Heart left ventricle (tissue), 13 donors: ENCODE data around the gene GH2.
"Not testable (repeated sequence)": the region's sequence is repeated elsewhere in the genome, so short reads cannot be mapped to it uniquely, and the experiment has no call there.

Experiments
- POLR2A ChIP-seq, 2 donors: fragments of 450-650 bp; IDR thresholded peaks; one replicate each; pipeline ENCODE4 v1.6.1; 2017; ENCODE audit warnings: antibody characterized with exemption in 2 of 2, mild to moderate bottlenecking in 2 of 2, moderate library complexity in 2 of 2
- TF ChIP-seq, protein P1 (sequence below), 12 donors: fragments of 200-600 bp; sonication (generic) in 4 of 12; IDR thresholded peaks; one replicate each; pipeline versions ENCODE4 v1.5.0 to v1.8.0; 2018 to 2022; ENCODE audit warnings: antibody characterized with exemption in 12 of 12, mild to moderate bottlenecking in 5 of 12
- donor health status: ischemic (EF 13 %, LVEDD 7.1; RV severe dilation, severe dysfunction).
- donor health status: DM: no; HTN: yes; CAD: no.
- donor health status: DM: no; HTN: no; CAD: no.
- donor health status: ischemic (EF 25% LVEDD 6.9; RV normal size, moderate dysfunction).
- donor health status: ischemic (EF 25% LVEDD 5.7; RV mildly dilated, moderate dysfunction).
- donor health status: ischemic (EF 35%, LVEDD 5.7; RV mildly dilated, moderate dysfunction).
- donor health status: nonischemic (EF 11% LVEDD 7.7; RV severe dilation, severe dysfunction).
- donor health status: DM: yes; HTN: yes; CAD: no.
- donor health status: PGD.
- donor health status: ischemic (EF 29% LVEDD 5.4; RV normal size, mild dysfunction).
- donor health status: nonischemic (EF 23%, LVEDD 6.1; RV moderate dilation, normal function).

DNA sequence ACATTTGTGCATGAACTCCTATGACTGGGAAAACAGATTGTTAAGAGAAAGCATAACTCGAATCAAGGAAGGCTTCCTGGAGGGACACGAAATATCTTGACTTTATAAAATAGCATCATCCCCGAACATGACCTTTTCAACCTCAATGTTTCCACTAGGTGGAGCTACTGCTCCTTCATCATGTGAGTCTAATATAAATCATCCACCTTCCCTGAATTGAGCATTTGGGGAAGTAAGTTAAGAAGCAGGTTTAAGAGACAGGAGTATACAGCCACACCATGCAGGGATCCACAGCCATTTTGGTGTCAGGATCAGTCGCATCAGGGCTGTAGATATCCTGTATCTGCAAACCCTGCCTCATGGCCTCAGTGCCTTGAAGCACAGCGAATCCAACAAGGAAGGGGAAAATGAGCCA lies 22.1 kb upstream of the GH2 start:
- TF ChIP-seq, protein P1, sequence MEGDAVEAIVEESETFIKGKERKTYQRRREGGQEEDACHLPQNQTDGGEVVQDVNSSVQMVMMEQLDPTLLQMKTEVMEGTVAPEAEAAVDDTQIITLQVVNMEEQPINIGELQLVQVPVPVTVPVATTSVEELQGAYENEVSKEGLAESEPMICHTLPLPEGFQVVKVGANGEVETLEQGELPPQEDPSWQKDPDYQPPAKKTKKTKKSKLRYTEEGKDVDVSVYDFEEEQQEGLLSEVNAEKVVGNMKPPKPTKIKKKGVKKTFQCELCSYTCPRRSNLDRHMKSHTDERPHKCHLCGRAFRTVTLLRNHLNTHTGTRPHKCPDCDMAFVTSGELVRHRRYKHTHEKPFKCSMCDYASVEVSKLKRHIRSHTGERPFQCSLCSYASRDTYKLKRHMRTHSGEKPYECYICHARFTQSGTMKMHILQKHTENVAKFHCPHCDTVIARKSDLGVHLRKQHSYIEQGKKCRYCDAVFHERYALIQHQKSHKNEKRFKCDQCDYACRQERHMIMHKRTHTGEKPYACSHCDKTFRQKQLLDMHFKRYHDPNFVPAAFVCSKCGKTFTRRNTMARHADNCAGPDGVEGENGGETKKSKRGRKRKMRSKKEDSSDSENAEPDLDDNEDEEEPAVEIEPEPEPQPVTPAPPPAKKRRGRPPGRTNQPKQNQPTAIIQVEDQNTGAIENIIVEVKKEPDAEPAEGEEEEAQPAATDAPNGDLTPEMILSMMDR (IDR thresholded peaks at IDR 0.05): peak; percentile 13 to 56 (median 34)
- TF ChIP-seq POLR2A (IDR thresholded peaks at IDR 0.05): not testable (repeated sequence)
